ENCODE data around the gene ATF4. TPM values are rescaled to one million over a fixed set of nuclear protein-coding genes. Genes with fewer than 3 reads are reported as not detected.
A peak's percentile ranks its signal among the peaks of the same experiment; 100 is the strongest.

The ATF4 gene
- total and polyA plus RNA-seq, 2 of the 13 experiments (the other 11 are each of a cell fraction or from before 2014, with no cell fraction given) = 486 to 1,297 TPM

DNA sequence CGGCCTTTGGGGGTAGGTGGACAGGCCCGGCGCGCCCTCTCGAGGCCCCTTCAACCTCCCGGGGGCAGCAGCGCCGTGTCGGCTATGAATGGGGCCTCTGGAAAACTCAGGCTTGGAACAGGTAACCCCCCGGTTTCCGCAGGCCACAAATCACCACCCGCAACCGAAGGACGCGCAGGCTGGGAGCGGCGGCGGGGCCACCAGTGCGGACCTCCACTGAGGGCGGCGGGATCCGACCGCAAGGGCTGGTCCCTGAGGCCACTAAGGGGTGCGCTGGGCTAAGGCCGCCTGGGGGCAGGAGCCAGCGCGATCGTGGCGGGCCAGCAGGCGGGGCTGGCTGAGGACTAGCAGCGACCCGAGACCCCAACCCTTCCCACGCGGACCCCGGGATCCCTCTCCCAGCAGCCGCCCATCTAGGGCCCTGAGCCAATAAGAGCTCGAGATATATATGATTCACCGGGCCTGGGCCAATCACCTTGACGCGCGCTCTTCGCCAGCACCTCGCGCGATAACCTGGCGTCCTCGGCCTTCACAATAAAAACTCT, 609 bp upstream of the ATF4 start (continued):
- TF ChIP-seq, protein P1, sequence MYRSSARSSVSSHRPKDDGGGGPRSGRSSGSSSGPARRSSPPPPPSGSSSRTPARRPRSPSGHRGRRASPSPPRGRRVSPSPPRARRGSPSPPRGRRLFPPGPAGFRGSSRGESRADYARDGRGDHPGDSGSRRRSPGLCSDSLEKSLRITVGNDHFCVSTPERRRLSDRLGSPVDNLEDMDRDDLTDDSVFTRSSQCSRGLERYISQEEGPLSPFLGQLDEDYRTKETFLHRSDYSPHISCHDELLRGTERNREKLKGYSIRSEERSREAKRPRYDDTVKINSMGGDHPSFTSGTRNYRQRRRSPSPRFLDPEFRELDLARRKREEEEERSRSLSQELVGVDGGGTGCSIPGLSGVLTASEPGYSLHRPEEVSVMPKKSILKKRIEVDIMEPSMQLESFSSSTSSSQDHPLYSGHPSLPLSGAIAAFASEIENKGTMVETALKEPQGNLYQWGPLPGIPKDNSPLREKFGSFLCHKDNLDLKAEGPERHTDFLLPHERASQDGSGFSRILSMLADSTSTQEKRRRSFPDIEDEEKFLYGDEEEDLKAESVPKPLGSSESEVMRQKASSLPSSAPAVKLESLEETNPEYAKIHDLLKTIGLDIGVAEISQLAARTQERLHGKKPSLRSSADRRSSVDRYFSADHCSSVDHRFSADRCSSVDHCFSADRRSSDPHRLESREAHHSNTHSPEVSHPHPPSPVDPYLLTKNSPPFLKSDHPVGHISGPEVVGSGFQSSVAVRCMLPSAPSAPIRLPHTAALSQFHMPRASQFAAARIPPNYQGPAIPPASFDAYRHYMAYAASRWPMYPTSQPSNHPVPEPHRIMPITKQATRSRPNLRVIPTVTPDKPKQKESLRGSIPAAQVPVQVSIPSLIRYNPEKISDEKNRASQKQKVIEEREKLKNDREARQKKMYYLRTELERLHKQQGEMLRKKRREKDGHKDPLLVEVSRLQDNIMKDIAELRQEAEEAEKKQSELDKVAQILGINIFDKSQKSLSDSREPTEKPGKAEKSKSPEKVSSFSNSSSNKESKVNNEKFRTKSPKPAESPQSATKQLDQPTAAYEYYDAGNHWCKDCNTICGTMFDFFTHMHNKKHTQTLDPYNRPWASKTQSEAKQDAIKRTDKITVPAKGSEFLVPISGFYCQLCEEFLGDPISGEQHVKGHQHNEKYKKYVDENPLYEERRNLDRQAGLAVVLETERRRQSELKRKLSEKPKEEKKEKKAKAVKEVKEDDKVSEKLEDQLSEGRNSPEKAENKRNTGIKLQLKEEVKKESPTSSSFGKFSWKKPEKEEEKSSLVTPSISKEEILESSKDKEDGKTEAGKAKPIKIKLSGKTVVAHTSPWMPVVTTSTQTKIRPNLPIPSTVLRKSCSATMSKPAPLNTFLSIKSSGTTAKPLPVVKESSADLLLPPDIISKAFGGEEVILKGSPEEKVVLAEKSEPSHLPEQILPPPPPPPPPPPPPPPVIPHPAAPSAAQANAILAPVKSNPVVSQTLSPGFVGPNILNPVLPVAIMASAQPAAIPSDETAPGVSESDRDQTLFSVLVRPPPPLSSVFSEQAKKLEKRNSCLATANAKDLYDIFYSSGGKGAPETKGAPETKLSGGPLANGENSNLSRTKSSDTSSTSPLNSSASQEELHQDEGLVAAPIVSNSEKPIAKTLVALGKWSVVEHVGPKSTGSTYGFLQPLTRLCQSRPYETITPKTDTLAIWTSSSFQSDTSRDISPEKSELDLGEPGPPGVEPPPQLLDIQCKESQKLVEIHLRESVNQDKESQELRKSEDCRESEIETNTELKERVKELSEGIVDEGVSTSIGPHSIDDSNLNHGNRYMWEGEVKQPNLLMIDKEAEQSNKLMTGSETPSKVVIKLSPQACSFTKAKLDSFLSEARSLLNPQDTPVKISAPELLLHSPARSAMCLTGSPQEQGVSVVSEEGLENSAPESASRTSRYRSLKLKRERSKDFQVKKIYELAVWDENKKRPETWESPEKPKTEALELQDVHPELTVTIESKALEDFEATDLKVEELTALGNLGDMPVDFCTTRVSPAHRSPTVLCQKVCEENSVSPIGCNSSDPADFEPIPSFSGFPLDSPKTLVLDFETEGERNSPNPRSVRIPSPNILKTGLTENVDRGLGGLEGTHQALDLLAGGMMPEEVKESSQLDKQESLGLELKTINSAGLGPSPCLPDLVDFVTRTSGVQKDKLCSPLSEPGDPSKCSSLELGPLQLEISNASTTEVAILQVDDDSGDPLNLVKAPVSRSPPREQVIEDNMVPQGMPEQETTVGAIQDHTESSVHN (CRISPR knock-in tag; IDR thresholded peaks at IDR 0.05) = no peak
- TF ChIP-seq ISL2 (CRISPR knock-in tag; IDR thresholded peaks at IDR 0.05) (no peak), ARID4A (CRISPR knock-in tag; IDR thresholded peaks at IDR 0.05; ENCODE audit: borderline replicate concordance) (peak; percentile 85; the same call in 1 of the 2 replicates), FOXA1 (IDR thresholded peaks at IDR 0.05) (no peak), FOXA1 (CRISPR knock-in tag; IDR thresholded peaks at IDR 0.05) (0 out of 2 replicates have a peak, but pooled peaks have one; percentile 8), MTA3 (CRISPR knock-in tag; IDR thresholded peaks at IDR 0.05) (no peak), ZNF337 (CRISPR knock-in tag; IDR thresholded peaks at IDR 0.05; ENCODE audit: borderline replicate concordance, low read depth) (no peak), ZNF644 (CRISPR knock-in tag; IDR thresholded peaks at IDR 0.05; ENCODE audit: low read depth) (no peak), ZNF781 (CRISPR knock-in tag; IDR thresholded peaks at IDR 0.05; ENCODE audit: borderline replicate concordance, not compliant biosample characterization) (no peak), HMGA1 (CRISPR knock-in tag; conservative IDR thresholded peaks at IDR 0.05) (no peak), ZNF576 (CRISPR knock-in tag; IDR thresholded peaks at IDR 0.05) (no peak), ZBTB21 (CRISPR knock-in tag; IDR thresholded peaks at IDR 0.05) (no peak), HES4 (CRISPR knock-in tag; IDR thresholded peaks at IDR 0.05; ENCODE audit: borderline replicate concordance) (no peak; the same call in 1 of the 2 replicates), MED1 (CRISPR knock-in tag; IDR thresholded peaks at IDR 0.05) (no peak), ZNF549 (CRISPR knock-in tag; IDR thresholded peaks at IDR 0.05) (no peak), ZNF234 (CRISPR knock-in tag; conservative IDR thresholded peaks at IDR 0.05) (no peak), SP4 (CRISPR knock-in tag; IDR thresholded peaks at IDR 0.05) (no peak)
- TF ChIP-seq, protein P2, sequence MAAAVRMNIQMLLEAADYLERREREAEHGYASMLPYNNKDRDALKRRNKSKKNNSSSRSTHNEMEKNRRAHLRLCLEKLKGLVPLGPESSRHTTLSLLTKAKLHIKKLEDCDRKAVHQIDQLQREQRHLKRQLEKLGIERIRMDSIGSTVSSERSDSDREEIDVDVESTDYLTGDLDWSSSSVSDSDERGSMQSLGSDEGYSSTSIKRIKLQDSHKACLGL (CRISPR knock-in tag; IDR thresholded peaks at IDR 0.05) = peak; percentile 80

Measured in HepG2 (cell line).